Heart left ventricle (tissue), 13 donors: ENCODE data around the gene CHST11.

ENCODE experiments used
- POLR2A ChIP-seq, 2 donors: fragments of 450-650 bp; IDR thresholded peaks; one replicate each; pipeline ENCODE4 v1.6.1; 2017; ENCODE audit warnings: antibody characterized with exemption in 2 of 2, mild to moderate bottlenecking in 2 of 2, moderate library complexity in 2 of 2
- TF ChIP-seq, protein P1 (sequence below), 12 donors: fragments of 200-600 bp; sonication (generic) in 4 of 12; IDR thresholded peaks; one replicate each; pipeline versions ENCODE4 v1.5.0 to v1.8.0; 2018 to 2022; ENCODE audit warnings: antibody characterized with exemption in 12 of 12, mild to moderate bottlenecking in 5 of 12
- donor health status: ischemic (EF 13 %, LVEDD 7.1; RV severe dilation, severe dysfunction).
- donor health status: DM: no; HTN: yes; CAD: no.
- donor health status: DM: no; HTN: no; CAD: no.
- donor health status: ischemic (EF 25% LVEDD 6.9; RV normal size, moderate dysfunction).
- donor health status: ischemic (EF 25% LVEDD 5.7; RV mildly dilated, moderate dysfunction).
- donor health status: ischemic (EF 35%, LVEDD 5.7; RV mildly dilated, moderate dysfunction).
- donor health status: nonischemic (EF 11% LVEDD 7.7; RV severe dilation, severe dysfunction).
- donor health status: DM: yes; HTN: yes; CAD: no.
- donor health status: PGD.
- donor health status: ischemic (EF 29% LVEDD 5.4; RV normal size, mild dysfunction).
- donor health status: nonischemic (EF 23%, LVEDD 6.1; RV moderate dilation, normal function).

DNA sequence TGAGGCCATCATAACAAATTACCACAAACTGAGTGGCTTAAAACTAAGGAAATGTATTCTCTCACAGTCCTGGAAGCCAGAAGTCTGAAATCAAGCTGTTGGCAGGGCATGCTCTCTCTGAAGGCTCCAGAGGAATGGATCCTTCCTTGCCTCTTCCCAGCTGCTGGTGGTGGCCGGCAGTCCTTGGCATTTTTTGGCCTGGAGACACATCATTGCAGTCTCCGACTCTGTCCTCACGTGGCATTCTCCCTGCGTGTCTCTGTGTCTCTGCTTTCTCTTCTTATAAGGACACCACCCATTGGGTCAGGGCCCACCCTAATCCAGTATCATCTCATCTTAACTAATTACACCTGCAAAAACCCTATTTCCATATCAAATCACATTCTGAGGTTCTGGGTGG lies 295.3 kb downstream of the CHST11 start:
- TF ChIP-seq, protein P1, sequence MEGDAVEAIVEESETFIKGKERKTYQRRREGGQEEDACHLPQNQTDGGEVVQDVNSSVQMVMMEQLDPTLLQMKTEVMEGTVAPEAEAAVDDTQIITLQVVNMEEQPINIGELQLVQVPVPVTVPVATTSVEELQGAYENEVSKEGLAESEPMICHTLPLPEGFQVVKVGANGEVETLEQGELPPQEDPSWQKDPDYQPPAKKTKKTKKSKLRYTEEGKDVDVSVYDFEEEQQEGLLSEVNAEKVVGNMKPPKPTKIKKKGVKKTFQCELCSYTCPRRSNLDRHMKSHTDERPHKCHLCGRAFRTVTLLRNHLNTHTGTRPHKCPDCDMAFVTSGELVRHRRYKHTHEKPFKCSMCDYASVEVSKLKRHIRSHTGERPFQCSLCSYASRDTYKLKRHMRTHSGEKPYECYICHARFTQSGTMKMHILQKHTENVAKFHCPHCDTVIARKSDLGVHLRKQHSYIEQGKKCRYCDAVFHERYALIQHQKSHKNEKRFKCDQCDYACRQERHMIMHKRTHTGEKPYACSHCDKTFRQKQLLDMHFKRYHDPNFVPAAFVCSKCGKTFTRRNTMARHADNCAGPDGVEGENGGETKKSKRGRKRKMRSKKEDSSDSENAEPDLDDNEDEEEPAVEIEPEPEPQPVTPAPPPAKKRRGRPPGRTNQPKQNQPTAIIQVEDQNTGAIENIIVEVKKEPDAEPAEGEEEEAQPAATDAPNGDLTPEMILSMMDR (IDR thresholded peaks at IDR 0.05): no peak
- no peak for TF ChIP-seq POLR2A (IDR thresholded peaks at IDR 0.05)
